SK-N-SH (cell line): ENCODE data around the gene SH3GLB2.

ENCODE experiments used
- CHD2 ChIP-seq: fragments of 150-350 bp; IDR thresholded peaks from 2 replicates; pipeline ENCODE4 v1.6.1; 2018; ENCODE audit warnings: low read length; ENCODE audit not compliant: partially characterized antibody
- CTCF ChIP-seq: fragments of 200-600 bp; sonication (generic); IDR thresholded peaks from 2 replicates; pipeline ENCODE4 v1.6.1; 2017; ENCODE audit warnings: antibody characterized with exemption, mild to moderate bottlenecking, moderate library complexity
- EP300 ChIP-seq, 2 experiments: IDR thresholded peaks; 2 replicates each; pipeline versions ENCODE4 v1.4.0 to v1.6.1; 2012; ENCODE audit warnings: borderline replicate concordance in 1 of 2, low read depth in 1 of 2, low read length in 1 of 2
- EZH2phosphoT487 ChIP-seq: fragments of 200-600 bp; sonication (generic); IDR thresholded peaks from 2 replicates; pipeline ENCODE4 v1.6.1; 2017; ENCODE audit warnings: low read depth, mixed run types, mild to moderate bottlenecking, antibody characterized with exemption, moderate library complexity, borderline replicate concordance
- FOXJ3 ChIP-seq: sonication (generic); formaldehyde crosslinking; IDR thresholded peaks from 2 replicates; pipeline ENCODE4 v1.5.1; 2020; ENCODE audit warnings: mild to moderate bottlenecking, missing genetic modification reagents
- JUND ChIP-seq: IDR thresholded peaks from 2 replicates; pipeline ENCODE4 v1.4.0; 2012
- MXI1 ChIP-seq: IDR thresholded peaks from 2 replicates; pipeline ENCODE4 v1.6.1; 2012; ENCODE audit warnings: mild to moderate bottlenecking, low read depth, low read length, improper control_type of control experiment
- NFIC ChIP-seq: IDR thresholded peaks from 2 replicates; pipeline ENCODE4 v1.4.0; 2012; ENCODE audit warnings: borderline replicate concordance
- POLR2AphosphoS5 ChIP-seq: IDR thresholded peaks from 2 replicates; pipeline ENCODE4 v1.6.1; 2012; ENCODE audit warnings: low read depth, low read length
- RAD21 ChIP-seq: IDR thresholded peaks from 2 replicates; pipeline ENCODE4 v1.6.1; 2012; ENCODE audit warnings: mild to moderate bottlenecking, low read length
- SMC3 ChIP-seq: IDR thresholded peaks from 2 replicates; pipeline ENCODE4 v1.6.1; 2012; ENCODE audit warnings: low read depth, low read length, improper control_type of control experiment
- TAF1 ChIP-seq: IDR thresholded peaks from 2 replicates; pipeline ENCODE4 v1.6.1; 2012; ENCODE audit warnings: low read depth, mild to moderate bottlenecking, low read length, moderate library complexity, borderline replicate concordance
- USF2 ChIP-seq: fragments of 150-350 bp; IDR thresholded peaks from 2 replicates; pipeline ENCODE4 v1.6.1; 2017; ENCODE audit warnings: antibody characterized with exemption, low read length, low read depth, borderline replicate concordance
- YY1 ChIP-seq: IDR thresholded peaks from 2 replicates; pipeline ENCODE4 v1.4.0; 2012; ENCODE audit warnings: low read depth, mild to moderate bottlenecking

GRCh38 chr9:128992995-128993394 is 35.1 kb downstream of the SH3GLB2 start:
- TF ChIP-seq EP300 (IDR thresholded peaks at IDR 0.05; ENCODE audit: borderline replicate concordance in 1 of 2, low read depth in 1 of 2, low read length in 1 of 2) (no peak), TAF1 (no peak), JUND (no peak), CTCF (peak; percentile 31; the same call in 1 of the 2 replicates), NFIC (no peak), POLR2AphosphoS5 (no peak), RAD21 (peak; percentile 21; the same call in 1 of the 2 replicates), YY1 (no peak), EZH2phosphoT487 (no peak), USF2 (no peak), SMC3 (peak; percentile 21; the same call in 1 of the 2 replicates), MXI1 (no peak), FOXJ3 (CRISPR knock-in tag) (no peak), CHD2 (no peak)
